Naive thymus-derived CD8-positive, alpha-beta T cell (primary cell): ENCODE results near the gene ARR3. TPM values are rescaled to one million over a fixed set of nuclear protein-coding genes. Genes with fewer than 3 reads are reported as not detected.
"Not testable (repeated sequence)": the region's sequence is repeated elsewhere in the genome, so short reads cannot be mapped to it uniquely, and the experiment has no call there.

ENCODE experiments used
- ATAC-seq, 2 donors: fragments of 150-1000 bp; cut with Tn5 transposase in 1 of 2; sonication (Bioruptor Pico), chemical (Tn5 transposase) in 1 of 2; 1 replicate in 1 of 2; 2 replicates in 1 of 2; pipeline ENCODE4 v1.10.0; 2021; ENCODE audit warnings: mild to moderate bottlenecking in 2 of 2, moderate library complexity in 2 of 2
- POLR2A ChIA-PET: fragments of 350-600 bp; sonication (Branson Sonifier 250); formaldehyde crosslinking; loops from one replicate; lab custom pipeline; 2021; ENCODE audit warnings: antibody characterized with exemption; lab: Charles Lee
- DNase-seq, 10 donors: peaks; one replicate each; pipeline versions ENCODE4 v3.0.0 to v3.0.0-alpha.2; 2020 to 2022
- H3K27ac Mint-ChIP-seq, 10 donors: one replicate each; pipeline ENCODE4 v1.8.0; 2020 to 2022; ENCODE audit warnings: mild to moderate bottlenecking in 10 of 10, mixed read lengths in 10 of 10, moderate library complexity in 4 of 10, inconsistent platforms in 1 of 10
- H3K27me3 Mint-ChIP-seq, 5 donors: one replicate each; pipeline ENCODE4 v1.8.0; 2021 to 2022; ENCODE audit warnings: mixed read lengths in 5 of 5
- H3K36me3 Mint-ChIP-seq, 3 donors: one replicate each; pipeline ENCODE4 v1.8.0; 2020 to 2022; ENCODE audit warnings: mixed read lengths in 3 of 3, mild to moderate bottlenecking in 2 of 3, inconsistent platforms in 1 of 3
- H3K4me1 Mint-ChIP-seq, 4 donors: one replicate each; pipeline ENCODE4 v1.8.0; 2021 to 2022; ENCODE audit warnings: mixed read lengths in 4 of 4
- H3K4me3 Mint-ChIP-seq, 10 donors: one replicate each; pipeline ENCODE4 v1.8.0; 2020 to 2022; ENCODE audit warnings: mild to moderate bottlenecking in 10 of 10, mixed read lengths in 10 of 10, moderate library complexity in 6 of 10, inconsistent platforms in 1 of 10
- H3K9me3 Mint-ChIP-seq, 9 donors: one replicate each; pipeline ENCODE4 v1.8.0; 2020 to 2022; ENCODE audit warnings: mixed read lengths in 9 of 9, mild to moderate bottlenecking in 3 of 9, inconsistent platforms in 1 of 9, moderate library complexity in 1 of 9
- polyA plus RNA-seq, 3 donors: library from polyadenylated mRNA; unstranded; fragments of 300-500 nt; fragmentation: Illumina TruSeq; gene quantifications; one replicate each; pipeline ENCODE4 v1.2.3, GENCODE V29; 2021
- total RNA-seq, 8 experiments: library from RNA in 2 of 8; stranded (reverse) in 2 of 8; gene quantifications; one replicate each; pipeline ENCODE4 v1.2.3 and lab custom pipeline; 2021 to 2026

ARR3 gene
- total and polyA plus RNA-seq, 5 experiments from 2014 or later = not detected

DNA sequence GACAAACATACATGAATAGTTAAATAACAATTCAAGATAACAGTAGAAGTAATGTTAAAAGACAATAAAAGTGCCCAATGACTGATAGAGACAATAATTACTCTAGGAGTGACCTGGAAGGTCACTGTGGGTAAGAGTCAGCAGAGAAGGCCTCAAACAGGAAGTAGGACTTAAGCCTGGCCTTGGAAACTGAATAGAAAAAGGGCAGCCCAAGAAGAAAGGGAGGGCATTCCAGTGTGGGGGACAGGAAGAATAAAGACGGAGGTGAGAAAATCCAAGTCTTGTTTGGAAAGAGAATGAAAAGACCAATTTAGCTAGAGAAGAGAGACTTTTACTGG lies 14.1 kb upstream of the ARR3 start:
- H3K27ac Mint-ChIP-seq = no peak overlapping the region
- peaks cover 10 to 15% (median 13%) of the 10 kb centered on the region in 3 donors for H3K36me3 Mint-ChIP-seq
- no peaks in the 10 kb centered on the region for H3K4me1 Mint-ChIP-seq
- POLR2A ChIA-PET = no interaction called here
- ATAC-seq (no peak), DNase-seq (no peak)
- H3K27me3 Mint-ChIP-seq = no peaks in the 10 kb centered on the region
- H3K9me3 Mint-ChIP-seq = no peaks in the 10 kb centered on the region
- no peak overlapping the region for H3K4me3 Mint-ChIP-seq

DNA sequence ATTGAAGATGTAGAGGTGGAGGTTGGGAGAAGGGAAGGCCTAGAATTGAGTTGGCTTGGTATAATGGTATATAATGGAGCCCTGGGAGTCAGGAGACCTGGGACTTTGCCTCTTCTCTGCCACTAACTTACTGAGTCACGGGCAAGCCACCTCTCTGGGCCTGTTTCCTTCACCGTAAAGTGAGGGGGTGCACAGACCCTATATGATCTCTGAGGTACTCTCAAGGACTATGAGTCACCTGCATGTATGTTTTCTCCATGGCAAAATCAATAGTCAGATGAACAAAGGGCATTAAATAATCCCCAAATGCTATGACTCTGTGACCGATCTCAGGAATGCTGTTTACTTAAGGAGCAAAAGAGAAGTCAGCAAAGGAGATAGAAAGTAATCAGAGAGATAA lies 13.2 kb upstream of the ARR3 start:
- Mint-ChIP-seq H3K4me3 (no peak overlapping the region), H3K9me3 (no peaks in the 10 kb centered on the region), H3K36me3 (peaks cover 10 to 15% (median 13%) of the 10 kb centered on the region in 3 donors), H3K27ac (no peak overlapping the region), H3K4me1 (no peaks in the 10 kb centered on the region), H3K27me3 (no peaks in the 10 kb centered on the region)
- no peak for ATAC-seq
- POLR2A ChIA-PET = no interaction called here
- DNase-seq = no peak

DNA sequence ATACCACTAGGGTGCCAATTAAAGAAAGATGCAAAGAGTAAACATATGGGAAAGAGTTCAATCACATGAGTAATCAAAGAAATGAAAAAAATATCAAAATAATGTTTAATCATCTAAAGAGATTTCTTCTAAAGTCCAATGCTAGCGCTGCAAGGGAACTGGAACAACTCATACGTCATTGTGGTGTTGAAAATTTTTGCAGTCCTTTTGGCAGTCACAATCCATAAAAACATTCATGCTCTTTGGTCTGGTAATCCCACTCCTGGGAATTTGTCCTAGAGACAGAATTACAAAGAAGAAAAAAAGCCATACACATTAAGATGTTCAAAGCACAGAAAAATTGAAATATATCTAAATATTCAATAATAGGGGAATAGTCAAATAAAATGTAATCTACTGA lies 12.7 kb upstream of the ARR3 start:
- ATAC-seq (no peak), DNase-seq (no peak)
- H3K27me3 Mint-ChIP-seq = no peaks in the 10 kb centered on the region
- H3K4me3 Mint-ChIP-seq = no peak overlapping the region
- H3K4me1 Mint-ChIP-seq = no peaks in the 10 kb centered on the region
- H3K27ac Mint-ChIP-seq = no peak overlapping the region
- H3K36me3 Mint-ChIP-seq = peaks cover 10 to 15% (median 13%) of the 10 kb centered on the region in 3 donors
- H3K9me3 Mint-ChIP-seq = no peaks in the 10 kb centered on the region
- POLR2A ChIA-PET = no interaction called here

DNA sequence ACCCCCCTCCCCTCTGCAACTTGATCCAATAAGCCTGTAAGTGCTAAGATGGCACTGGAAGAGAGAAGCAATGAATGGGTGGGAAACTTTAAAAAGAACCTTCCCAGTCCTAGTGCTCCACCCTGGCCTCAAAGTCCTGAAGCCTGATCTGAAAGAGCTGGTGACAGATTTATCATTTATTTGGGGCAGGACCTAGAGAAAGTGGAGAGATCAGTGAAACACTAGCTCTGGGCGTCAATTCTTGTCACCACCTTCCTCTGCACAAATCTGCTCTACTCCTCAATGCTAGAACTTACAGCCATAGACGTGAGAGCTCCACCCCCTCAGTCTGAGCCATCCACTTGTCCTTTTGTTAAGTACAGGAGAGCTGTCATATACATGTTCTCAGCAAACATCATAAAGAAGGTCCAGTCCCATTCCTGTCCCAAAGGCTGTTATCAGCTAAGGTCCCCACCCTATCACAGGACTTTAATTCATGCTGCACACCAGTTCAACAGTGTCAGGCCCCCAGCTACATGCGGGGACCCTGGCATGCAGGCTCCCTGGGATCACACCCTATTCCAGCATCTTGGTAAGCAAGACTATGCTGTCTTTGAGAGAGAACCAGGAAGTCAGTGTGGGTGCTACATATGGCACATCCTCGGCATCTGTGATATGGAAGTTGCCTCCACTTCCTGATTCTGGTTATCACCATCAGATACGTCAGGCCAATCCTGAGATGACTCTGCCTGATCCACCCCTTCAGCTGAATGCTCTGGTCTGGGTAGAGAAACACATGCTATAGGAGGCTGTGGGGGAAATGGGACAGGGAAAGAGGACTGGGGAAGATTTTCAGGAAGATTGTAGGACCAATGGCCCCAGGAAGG lies 10.5 kb upstream of the ARR3 start:
- Mint-ChIP-seq H3K4me3 (no peak overlapping the region), H3K27ac (no peak overlapping the region), H3K9me3 (no peaks in the 10 kb centered on the region), H3K36me3 (peaks cover 8 to 15% (median 13%) of the 10 kb centered on the region in 3 donors), H3K4me1 (no peaks in the 10 kb centered on the region), H3K27me3 (no peaks in the 10 kb centered on the region)
- POLR2A ChIA-PET = no interaction called here
- ATAC-seq = no peak
- DNase-seq = no peak

DNA sequence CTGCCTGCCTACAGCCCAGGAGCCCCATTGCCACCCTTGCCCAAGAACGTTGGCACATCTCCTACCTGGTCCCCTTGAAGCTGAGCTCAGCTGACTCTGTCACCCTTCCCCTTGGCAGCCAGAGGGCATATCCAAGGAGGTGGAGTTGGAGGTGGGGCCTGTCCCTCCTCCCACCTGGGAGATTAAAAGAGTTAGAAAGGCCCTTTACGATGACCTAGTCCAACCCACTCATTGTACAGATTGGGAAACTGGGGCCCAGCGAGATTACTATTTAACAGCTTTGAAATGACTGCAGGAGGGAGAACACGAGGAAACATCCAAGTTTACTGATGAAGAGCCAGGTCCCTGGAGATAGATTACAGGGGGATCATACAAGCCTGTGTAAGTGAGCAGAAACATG lies 8.0 kb upstream of the ARR3 start, which contains the start of gene P2RY4:
Gene P2RY4, minus strand, starts transcription at position 101 of the 400 bp plus-strand sequence. CDS start 580 bp downstream, outside the sequence.
- H3K36me3 Mint-ChIP-seq = peaks cover 0 to 2% (median under 1%) of the 10 kb centered on the region in 3 donors
- POLR2A ChIA-PET = no interaction called here
- DNase-seq (no peak), ATAC-seq (no peak)
- no peaks in the 10 kb centered on the region for H3K4me1 Mint-ChIP-seq
- no peaks in the 10 kb centered on the region for H3K9me3 Mint-ChIP-seq
- no peak within 1 kb of the TSS for H3K27ac Mint-ChIP-seq
- no peaks in the 10 kb centered on the region for H3K27me3 Mint-ChIP-seq
- H3K4me3 Mint-ChIP-seq = no peak within 1 kb of the TSS

DNA sequence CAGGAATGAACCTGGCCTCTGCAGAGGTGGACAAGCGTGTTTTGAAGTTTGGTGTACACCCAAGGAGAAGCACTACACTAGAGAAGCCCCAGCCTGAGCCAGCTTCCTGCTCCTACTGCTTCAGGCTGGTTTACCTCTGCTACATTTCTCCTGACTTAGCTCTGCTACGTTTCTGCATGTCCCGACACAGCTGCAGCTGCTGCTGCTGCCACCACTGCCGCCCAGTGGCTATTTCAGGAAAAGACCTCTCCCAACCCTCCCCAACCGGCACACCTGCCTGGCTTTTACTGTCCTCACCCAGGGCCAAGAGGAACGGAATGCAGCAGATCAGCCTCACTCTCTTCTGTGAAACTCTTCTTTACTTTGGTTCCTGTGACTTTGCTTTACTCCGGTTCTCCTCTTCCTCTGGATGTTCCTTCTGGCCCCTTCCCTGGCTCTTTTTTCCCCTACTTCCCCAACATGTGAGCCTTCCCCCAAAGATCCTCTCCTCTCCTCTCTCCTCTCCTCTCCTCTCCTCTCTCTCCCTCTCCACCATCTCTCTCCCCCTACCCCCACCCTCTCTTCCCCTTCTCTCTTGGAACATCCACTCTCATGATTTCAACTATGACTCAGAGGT lies 5.1 kb upstream of the ARR3 start:
- Mint-ChIP-seq H3K4me1 (no peaks in the 10 kb centered on the region), H3K36me3 (peaks cover 0 to 5% (median 0%) of the 10 kb centered on the region in 3 donors), H3K27ac (no peak overlapping the region), H3K27me3 (no peaks in the 10 kb centered on the region), H3K9me3 (no peaks in the 10 kb centered on the region), H3K4me3 (no peak overlapping the region)
- POLR2A ChIA-PET = no interaction called here
- ATAC-seq = peak in 1 of 2 donors; percentile 44
- DNase-seq = peak in 2 of 10 donors; percentile 0 to 7

DNA sequence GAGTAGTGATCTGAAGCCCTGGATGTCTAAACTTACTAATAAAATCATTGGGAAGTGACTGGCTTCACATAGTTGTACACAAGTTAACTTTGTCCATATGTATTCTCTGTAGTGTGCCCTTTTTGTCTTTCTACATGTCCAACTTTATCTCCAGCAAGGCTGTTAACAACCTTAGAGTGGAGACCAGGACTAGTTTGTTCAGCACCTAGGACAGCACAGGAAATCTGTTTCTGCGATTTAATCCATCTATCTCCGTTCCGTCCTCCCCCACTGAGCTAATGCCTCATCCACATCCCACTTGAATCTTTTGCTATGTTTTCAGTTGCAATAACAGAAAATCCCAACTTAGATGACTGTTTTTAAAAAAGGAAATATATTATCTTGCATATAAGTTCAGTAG lies 3.4 kb upstream of the ARR3 start:
- no peaks in the 10 kb centered on the region for H3K9me3 Mint-ChIP-seq
- no peak overlapping the region for H3K27ac Mint-ChIP-seq
- no peak overlapping the region for H3K4me3 Mint-ChIP-seq
- POLR2A ChIA-PET = no interaction called here
- DNase-seq (no peak), ATAC-seq (no peak)
- no peaks in the 10 kb centered on the region for H3K27me3 Mint-ChIP-seq
- H3K4me1 Mint-ChIP-seq = no peaks in the 10 kb centered on the region
- peaks cover 0 to 5% (median 0%) of the 10 kb centered on the region in 3 donors for H3K36me3 Mint-ChIP-seq

DNA sequence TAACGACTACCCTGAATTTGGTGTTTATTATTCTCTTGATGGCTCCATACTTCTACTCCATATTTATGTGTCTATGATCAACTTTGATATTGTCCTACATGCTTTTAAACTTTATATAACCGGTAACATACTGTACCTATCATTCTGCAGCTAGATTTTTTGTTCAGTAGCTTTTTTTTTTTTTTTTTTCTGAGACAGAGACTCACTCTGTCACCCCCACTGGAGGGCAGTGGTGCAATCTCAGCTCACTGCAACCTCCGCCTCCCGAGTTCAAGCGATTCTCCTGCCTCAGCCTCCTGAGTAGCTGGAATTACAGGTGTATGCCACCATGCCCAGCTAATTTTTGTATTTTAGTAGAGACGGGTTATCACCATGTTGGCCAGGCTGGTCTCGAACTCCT lies 5.9 kb downstream of the ARR3 start:
- ATAC-seq, H3K4me3 Mint-ChIP-seq, H3K27me3 Mint-ChIP-seq, H3K9me3 Mint-ChIP-seq, DNase-seq, POLR2A ChIA-PET, H3K4me1 Mint-ChIP-seq, H3K36me3 Mint-ChIP-seq, H3K27ac Mint-ChIP-seq: not testable (repeated sequence)

DNA sequence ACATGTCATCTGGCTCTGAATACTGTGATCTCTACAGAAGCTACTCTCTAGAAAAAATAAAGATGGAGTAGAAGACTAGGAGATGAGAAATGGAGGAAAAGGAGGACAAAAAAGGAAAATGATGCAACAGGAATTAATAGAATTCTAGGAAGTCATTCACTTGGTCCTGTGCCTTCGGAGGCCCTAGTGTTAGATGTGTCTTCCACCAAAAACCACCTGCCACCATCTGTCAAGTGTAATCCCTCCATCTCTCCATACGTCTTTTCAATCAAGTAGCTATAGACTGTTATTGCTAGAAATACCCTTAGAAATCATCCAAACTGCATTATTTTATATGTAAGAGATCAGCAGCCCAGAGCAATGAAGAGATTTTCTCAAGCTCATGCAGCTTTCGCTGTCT lies 10.9 kb downstream of the ARR3 start:
- DNase-seq (no peak), ATAC-seq (no peak)
- POLR2A ChIA-PET = interaction anchor here (0.5 kb wide), 1 partner anchor 1128 kb away, joined by 7 read pairs; no protein-coding TSS in a partner anchor
- Mint-ChIP-seq H3K9me3 (no peaks in the 10 kb centered on the region), H3K36me3 (peaks cover 0 to 16% (median 6%) of the 10 kb centered on the region in 3 donors), H3K4me3 (no peak overlapping the region), H3K27me3 (no peaks in the 10 kb centered on the region), H3K27ac (no peak overlapping the region), H3K4me1 (peaks cover 0 to 2% (median 0%) of the 10 kb centered on the region in 4 donors)

DNA sequence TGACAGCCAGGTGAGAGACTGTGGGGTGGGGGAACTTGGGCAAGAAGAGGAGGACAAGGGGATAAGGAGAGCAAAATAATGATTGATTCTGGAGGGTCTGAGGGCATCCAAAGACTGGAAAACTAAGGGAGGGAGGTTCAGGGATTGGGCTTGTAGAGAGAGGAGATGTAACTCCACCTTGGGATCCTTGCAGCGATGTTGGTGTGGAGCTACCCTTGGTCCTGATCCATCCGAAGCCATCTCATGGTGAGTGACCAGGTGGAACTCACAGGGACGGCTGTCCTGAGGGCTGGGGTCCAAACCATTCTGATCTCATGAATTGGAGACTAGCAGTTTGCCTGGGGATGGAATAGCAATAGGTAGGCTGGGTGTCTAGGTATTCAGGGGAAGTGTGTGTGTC lies 12.4 kb downstream of the ARR3 start:
- Mint-ChIP-seq H3K9me3 (no peaks in the 10 kb centered on the region), H3K27me3 (no peaks in the 10 kb centered on the region), H3K4me3 (no peak overlapping the region), H3K36me3 (peaks cover 0 to 20% (median 7%) of the 10 kb centered on the region in 3 donors), H3K27ac (no peak overlapping the region), H3K4me1 (peaks cover 0 to 2% (median 0%) of the 10 kb centered on the region in 4 donors)
- POLR2A ChIA-PET = no interaction called here
- DNase-seq (no peak), ATAC-seq (no peak)

DNA sequence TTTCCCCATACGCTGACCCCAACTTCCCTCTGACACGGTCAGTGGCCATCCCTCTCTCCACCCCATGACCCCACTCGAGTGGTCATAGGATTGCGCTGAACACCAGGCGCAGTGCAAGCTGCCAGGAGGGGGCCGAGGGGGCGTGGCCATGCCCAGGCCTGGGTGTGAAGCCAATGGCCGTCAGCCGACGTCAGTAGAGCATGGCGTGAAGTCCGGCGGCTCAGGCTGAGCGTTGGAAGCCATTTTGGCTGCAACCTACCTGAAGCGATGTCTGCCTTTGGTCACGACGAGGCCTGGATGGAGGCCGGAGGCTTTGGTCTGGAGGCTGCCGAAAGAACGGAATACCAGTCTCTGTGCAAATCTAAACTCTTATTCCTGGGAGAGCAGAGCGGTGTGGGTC lies 13.8 kb downstream of the ARR3 start, which contains the start of gene RAB41:
Gene RAB41, plus strand, starts transcription at position 222 of the 400 bp plus-strand sequence. Its CDS starts 46 bp downstream, at position 268.
- H3K27me3 Mint-ChIP-seq = no peaks in the 10 kb centered on the region
- peaks cover 0 to 2% (median 0%) of the 10 kb centered on the region in 4 donors for H3K4me1 Mint-ChIP-seq
- POLR2A ChIA-PET = no interaction called here
- DNase-seq (no peak), ATAC-seq (no peak)
- no peak within 1 kb of the TSS for H3K4me3 Mint-ChIP-seq
- H3K27ac Mint-ChIP-seq = no peak within 1 kb of the TSS
- no peaks in the 10 kb centered on the region for H3K9me3 Mint-ChIP-seq
- peaks cover 0 to 28% (median 7%) of the 10 kb centered on the region in 3 donors for H3K36me3 Mint-ChIP-seq

DNA sequence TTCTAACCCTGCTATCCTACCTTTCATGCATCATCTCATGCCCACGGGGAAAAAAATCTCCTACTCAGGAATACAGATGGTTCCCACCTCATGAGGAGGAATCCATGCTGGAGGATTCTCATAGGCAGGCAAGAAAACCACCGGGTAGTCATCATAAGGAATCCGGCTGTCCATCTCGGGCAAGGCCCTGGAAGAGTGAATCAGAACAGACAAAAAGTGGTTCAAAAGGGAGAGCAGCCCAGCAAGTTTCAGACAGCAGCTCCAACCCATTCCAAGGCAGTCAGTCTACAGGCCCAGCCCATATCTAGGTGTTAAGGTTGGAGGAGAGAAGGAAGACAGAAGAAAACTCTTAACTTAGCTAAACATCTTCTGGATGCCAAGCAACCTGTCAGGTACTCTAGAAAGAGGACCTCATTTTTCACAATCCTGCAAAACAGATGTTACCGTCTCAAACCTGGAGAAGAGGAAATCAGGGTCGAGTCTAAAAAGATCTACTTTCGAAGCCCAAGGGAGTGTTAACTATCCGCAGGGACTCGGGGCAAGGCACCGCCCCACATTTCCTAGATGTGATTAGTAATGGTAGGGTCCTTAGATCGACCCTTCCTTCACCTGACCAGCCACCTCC lies 21.1 kb downstream of the ARR3 start:
- ATAC-seq = peak in 1 of 2 donors; percentile 23
- Mint-ChIP-seq H3K27ac (peak overlapping the region; percentile 37 to 92 (median 83)), H3K9me3 (no peaks in the 10 kb centered on the region), H3K4me1 (peaks cover 0 to 17% (median 9%) of the 10 kb centered on the region in 4 donors), H3K4me3 (peak overlapping the region; percentile 81 to 90 (median 86)), H3K27me3 (no peaks in the 10 kb centered on the region), H3K36me3 (peaks cover 0 to 13% (median 1%) of the 10 kb centered on the region in 3 donors)
- DNase-seq = no peak
- POLR2A ChIA-PET = interaction anchor here (1.2 kb wide), 1 partner anchor 156 kb away, joined by 9 read pairs; the partner anchor contains the start of gene IGBP1
